MM.1S (cell line): ENCODE measurements around the gene ZC2HC1C.
"Not testable (repeated sequence)": the region's sequence is repeated elsewhere in the genome, so short reads cannot be mapped to it uniquely, and the experiment has no call there.

ENCODE experiments used
- CTCF ChIP-seq: fragments of 300-600 bp; sonication (generic); IDR thresholded peaks from 2 replicates; pipeline ENCODE4 v1.5.1; 2016; ENCODE audit warnings: antibody characterized with exemption, low read length, mixed read lengths
- EZH2 ChIP-seq: fragments of 300-600 bp; sonication (generic); optimal IDR thresholded peaks from 2 replicates; pipeline ENCODE3; 2017; ENCODE audit warnings: low read depth, mild to moderate bottlenecking, antibody characterized with exemption, low read length, mixed read lengths

- TF ChIP-seq CTCF, EZH2: not testable (repeated sequence)
Observed at GRCh38 chr14:75127474-75127820, 58.0 kb downstream of the ZC2HC1C start.
